GM12878 (cell line): ENCODE data around the gene CNRIP1. TPM values are rescaled to one million over a fixed set of nuclear protein-coding genes. Genes with fewer than 3 reads are reported as not detected.

Source experiments
- BCL11A ChIP-seq: IDR thresholded peaks from 2 replicates; pipeline ENCODE4 v1.6.1; 2011; ENCODE audit warnings: low read depth, low read length
- CBFB ChIP-seq: IDR thresholded peaks from 2 replicates; pipeline ENCODE4 v1.6.1; 2016; ENCODE audit warnings: antibody characterized with exemption, low read depth
- ETV6 ChIP-seq, 2 experiments: fragments of 450-650 bp in 1 of 2; IDR thresholded peaks in 1 of 2; conservative IDR thresholded peaks in 1 of 2; 2 replicates each; pipeline ENCODE4 v1.6.1; 2014; ENCODE audit warnings: antibody characterized with exemption in 1 of 2, borderline replicate concordance in 1 of 2, low read depth in 1 of 2, mild to moderate bottlenecking in 1 of 2, moderate library complexity in 1 of 2
- FOXM1 ChIP-seq: IDR thresholded peaks from 2 replicates; pipeline ENCODE4 v1.6.1; 2012; ENCODE audit warnings: low read depth, mild to moderate bottlenecking, inconsistent platforms, low read length, moderate library complexity
- HCFC1 ChIP-seq: fragments of 150-350 bp; IDR thresholded peaks from 2 replicates; pipeline ENCODE4 v1.6.1; 2014; ENCODE audit warnings: low read length
- MYB ChIP-seq: fragments of 150-350 bp; IDR thresholded peaks from 2 replicates; pipeline ENCODE4 v1.6.1; 2014; ENCODE audit warnings: mild to moderate bottlenecking, low read depth, low read length, borderline replicate concordance
- NFIC ChIP-seq: IDR thresholded peaks from 2 replicates; pipeline ENCODE4 v1.6.1; 2012; ENCODE audit warnings: low read depth, mild to moderate bottlenecking, inconsistent platforms, low read length, moderate library complexity
- NR2F1 ChIP-seq: fragments of 450-650 bp; conservative IDR thresholded peaks from 2 replicates; pipeline ENCODE4 v1.6.1; 2017; ENCODE audit warnings: mild to moderate bottlenecking
- PAX5 ChIP-seq: IDR thresholded peaks from 2 replicates; pipeline ENCODE4 v1.6.1; 2011; ENCODE audit warnings: low read depth, low read length, borderline replicate concordance
- POLR2A ChIP-seq: IDR thresholded peaks from 2 replicates; pipeline ENCODE4 v1.6.1; 2011; ENCODE audit warnings: low read depth, mild to moderate bottlenecking, low read length
- RAD51 ChIP-seq: fragments of 450-650 bp; IDR thresholded peaks from 2 replicates; pipeline ENCODE4 v1.6.1; 2016; ENCODE audit warnings: moderate library complexity, mild to moderate bottlenecking, inconsistent platforms
- RB1 ChIP-seq: fragments of 450-650 bp; formaldehyde crosslinking; IDR thresholded peaks from 2 replicates; pipeline ENCODE4 v1.6.1; 2017; ENCODE audit warnings: mild to moderate bottlenecking, borderline replicate concordance
- REST ChIP-seq: IDR thresholded peaks from 2 replicates; pipeline ENCODE4 v1.6.1; 2012; ENCODE audit warnings: mild to moderate bottlenecking, low read depth, low read length
- STAT1 ChIP-seq: fragments of 450-650 bp; conservative IDR thresholded peaks from 2 replicates; pipeline ENCODE4 v1.6.1; 2014; ENCODE audit warnings: antibody characterized with exemption, mild to moderate bottlenecking
- USF2 ChIP-seq: IDR thresholded peaks from 2 replicates; pipeline ENCODE4 v1.6.1; 2011; ENCODE audit warnings: low read depth, low read length, improper control_type of control experiment, borderline replicate concordance
- YY1 ChIP-seq: IDR thresholded peaks from 2 replicates; pipeline ENCODE4 v1.6.1; 2011; ENCODE audit warnings: low read depth, mild to moderate bottlenecking, low read length
- ZZZ3 ChIP-seq: IDR thresholded peaks from 2 replicates; pipeline ENCODE4 v1.6.1; 2011; ENCODE audit warnings: low read depth; ENCODE audit not compliant: control insufficient read depth, insufficient read length
- polyA plus RNA-seq, 11 experiments: library from polyadenylated mRNA; depleted of rRNA in 4 of 11; unstranded in 6 of 11; stranded (reverse) in 5 of 11; fragments of >200 nt; fragmentation: Nextera tagmentation in 4 of 11; fragmentation: Illumina TruSeq in 1 of 11; extraction: Ambion mirVana in 4 of 11; extraction: Trizol in 1 of 11; gene quantifications; 1 replicate in 1 of 11; 2 replicates in 10 of 11; pipeline versions ENCODE4 v1.2.1 to v1.2.3, GENCODE V29; 2011 to 2016; ENCODE audit warnings: inconsistent platforms in 2 of 11, missing spikeins in 2 of 11, low read depth in 1 of 11
- total RNA-seq, 4 experiments: library from RNA; depleted of rRNA in 3 of 4; stranded (reverse); fragments of >200 nt in 3 of 4; fragmentation: Illumina TruSeq in 1 of 4; extraction: Trizol in 1 of 4; gene quantifications; 2 replicates each; pipeline versions ENCODE4 v1.2.1 to v1.2.3, GENCODE V29; 2013 to 2021
- TF ChIP-seq, protein P1 (sequence below): fragments of 450-650 bp; conservative IDR thresholded peaks from 2 replicates; pipeline ENCODE4 v1.6.1; 2017; ENCODE audit warnings: mild to moderate bottlenecking, moderate library complexity
- TF ChIP-seq, protein P2 (sequence below): fragments of 450-650 bp; IDR thresholded peaks from 2 replicates; pipeline ENCODE4 v1.6.1; 2016; ENCODE audit warnings: mild to moderate bottlenecking

CNRIP1 gene
- total and polyA plus RNA-seq, 10 of the 15 experiments (the other 5 are each of a cell fraction or from before 2014, with no cell fraction given), result not detected

GRCh38 chr2:68252400-68253218 lies 67.1 kb downstream of the CNRIP1 start, which contains the start of gene PPP3R1 (continued):
- TF ChIP-seq, protein P1, sequence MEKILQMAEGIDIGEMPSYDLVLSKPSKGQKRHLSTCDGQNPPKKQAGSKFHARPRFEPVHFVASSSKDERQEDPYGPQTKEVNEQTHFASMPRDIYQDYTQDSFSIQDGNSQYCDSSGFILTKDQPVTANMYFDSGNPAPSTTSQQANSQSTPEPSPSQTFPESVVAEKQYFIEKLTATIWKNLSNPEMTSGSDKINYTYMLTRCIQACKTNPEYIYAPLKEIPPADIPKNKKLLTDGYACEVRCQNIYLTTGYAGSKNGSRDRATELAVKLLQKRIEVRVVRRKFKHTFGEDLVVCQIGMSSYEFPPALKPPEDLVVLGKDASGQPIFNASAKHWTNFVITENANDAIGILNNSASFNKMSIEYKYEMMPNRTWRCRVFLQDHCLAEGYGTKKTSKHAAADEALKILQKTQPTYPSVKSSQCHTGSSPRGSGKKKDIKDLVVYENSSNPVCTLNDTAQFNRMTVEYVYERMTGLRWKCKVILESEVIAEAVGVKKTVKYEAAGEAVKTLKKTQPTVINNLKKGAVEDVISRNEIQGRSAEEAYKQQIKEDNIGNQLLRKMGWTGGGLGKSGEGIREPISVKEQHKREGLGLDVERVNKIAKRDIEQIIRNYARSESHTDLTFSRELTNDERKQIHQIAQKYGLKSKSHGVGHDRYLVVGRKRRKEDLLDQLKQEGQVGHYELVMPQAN, result peak; percentile 59; the same call in 1 of the 2 replicates
- no peak for TF ChIP-seq FOXM1
- no peak; a peak in 1 of 4 replicates for TF ChIP-seq ETV6 (conservative IDR thresholded peaks at IDR 0.05 in 1 of 2, IDR thresholded peaks at IDR 0.05 in 1 of 2; ENCODE audit: borderline replicate concordance in 1 of 2, low read depth in 1 of 2)
- peak; percentile 42 for TF ChIP-seq CBFB
- peak; percentile 93 for TF ChIP-seq POLR2A
- TF ChIP-seq NFIC, result no peak
- peak; percentile 72 for TF ChIP-seq USF2
- TF ChIP-seq BCL11A, result no peak
- TF ChIP-seq PAX5, result peak; percentile 5; the same call in 1 of the 2 replicates
- TF ChIP-seq, protein P2, sequence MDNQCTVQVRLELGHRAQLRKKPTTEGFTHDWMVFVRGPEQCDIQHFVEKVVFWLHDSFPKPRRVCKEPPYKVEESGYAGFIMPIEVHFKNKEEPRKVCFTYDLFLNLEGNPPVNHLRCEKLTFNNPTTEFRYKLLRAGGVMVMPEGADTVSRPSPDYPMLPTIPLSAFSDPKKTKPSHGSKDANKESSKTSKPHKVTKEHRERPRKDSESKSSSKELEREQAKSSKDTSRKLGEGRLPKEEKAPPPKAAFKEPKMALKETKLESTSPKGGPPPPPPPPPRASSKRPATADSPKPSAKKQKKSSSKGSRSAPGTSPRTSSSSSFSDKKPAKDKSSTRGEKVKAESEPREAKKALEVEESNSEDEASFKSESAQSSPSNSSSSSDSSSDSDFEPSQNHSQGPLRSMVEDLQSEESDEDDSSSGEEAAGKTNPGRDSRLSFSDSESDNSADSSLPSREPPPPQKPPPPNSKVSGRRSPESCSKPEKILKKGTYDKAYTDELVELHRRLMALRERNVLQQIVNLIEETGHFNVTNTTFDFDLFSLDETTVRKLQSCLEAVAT, result 0 out of 2 replicates have a peak, but pooled peaks have one; percentile 17
- TF ChIP-seq MYB, result no peak
- TF ChIP-seq ZZZ3, result no peak
- no peak for TF ChIP-seq STAT1
- TF ChIP-seq YY1, result peak; percentile 11; the same call in 1 of the 2 replicates
- TF ChIP-seq HCFC1, result peak; percentile 42
- TF ChIP-seq RAD51, result peak; percentile 78
- no peak for TF ChIP-seq REST
- TF ChIP-seq RB1, result no peak; the same call in 1 of the 2 replicates
- no peak for TF ChIP-seq NR2F1
